K562 (cell line): ENCODE results near the gene C1QTNF12. TPM values are rescaled to one million over a fixed set of nuclear protein-coding genes. Genes with fewer than 3 reads are reported as not detected.

Source experiments
- CBFA2T2 ChIP-seq: fragments of 450-650 bp; conservative IDR thresholded peaks from 2 replicates; pipeline ENCODE4 v1.6.1; 2017; ENCODE audit warnings: mild to moderate bottlenecking
- E2F4 ChIP-seq: sonication (generic); formaldehyde crosslinking; IDR thresholded peaks from 2 replicates; pipeline ENCODE4 v1.8.0; 2022; ENCODE audit warnings: mild to moderate bottlenecking, low read depth, missing genetic modification reagents
- ETS1 ChIP-seq: conservative IDR thresholded peaks from 2 replicates; pipeline ENCODE4 v1.6.1; 2011; ENCODE audit warnings: low read depth, mild to moderate bottlenecking, low read length; ENCODE audit not compliant: control insufficient read depth
- FOXM1 ChIP-seq, 2 experiments: fragments of 450-650 bp in 1 of 2; sonication (generic) in 1 of 2; formaldehyde crosslinking in 1 of 2; IDR thresholded peaks; 2 replicates each; pipeline versions ENCODE4 v1.6.1 to v1.9.0; 2017 to 2022; ENCODE audit warnings: low read depth in 2 of 2, mild to moderate bottlenecking in 2 of 2, missing genetic modification reagents in 1 of 2, moderate library complexity in 1 of 2
- HNRNPL ChIP-seq: fragments of 200-400 bp; formaldehyde crosslinking; IDR thresholded peaks from 2 replicates; pipeline ENCODE4 v1.6.1; 2017; ENCODE audit warnings: low read depth, mild to moderate bottlenecking, low read length
- HSF4 ChIP-seq: fragments of 250-450 bp; sonication (Bioruptor Pico); IDR thresholded peaks from 2 replicates; pipeline ENCODE4 v2.1.2; 2022; ENCODE audit warnings: mild to moderate bottlenecking, moderate library complexity, borderline replicate concordance
- KLF6 ChIP-seq: fragments of 250-450 bp; sonication (Bioruptor Pico); IDR thresholded peaks from 2 replicates; pipeline ENCODE4 v1.4.0; 2020; ENCODE audit warnings: mild to moderate bottlenecking, moderate library complexity, borderline replicate concordance
- MAZ ChIP-seq, 2 experiments: fragments of 450-650 bp in 1 of 2; sonication (generic) in 1 of 2; formaldehyde crosslinking; IDR thresholded peaks in 1 of 2; conservative IDR thresholded peaks in 1 of 2; 2 replicates each; pipeline versions ENCODE4 v1.4.0 to v1.5.0; 2020; ENCODE audit warnings: mild to moderate bottlenecking in 1 of 2, missing genetic modification reagents in 1 of 2
- MTA2 ChIP-seq: fragments of 450-650 bp; IDR thresholded peaks from 2 replicates; pipeline ENCODE4 v1.6.1; 2016; ENCODE audit warnings: low read depth
- RBM14 ChIP-seq: fragments of 200-400 bp; formaldehyde crosslinking; IDR thresholded peaks from 2 replicates; pipeline ENCODE4 v1.6.1; 2018; ENCODE audit warnings: low read depth, mild to moderate bottlenecking, low read length, moderate library complexity, borderline replicate concordance; ENCODE audit not compliant: insufficient read depth
- RFX5 ChIP-seq: IDR thresholded peaks from 2 replicates; pipeline ENCODE4 v1.6.1; 2011; ENCODE audit warnings: low read depth, mild to moderate bottlenecking, improper control_type of control experiment, low read length
- TGIF2 ChIP-seq: sonication (generic); formaldehyde crosslinking; IDR thresholded peaks from 2 replicates; pipeline ENCODE4 v1.8.1; 2022; ENCODE audit warnings: mild to moderate bottlenecking, missing genetic modification reagents, moderate library complexity
- ZNF140 ChIP-seq: fragments of 250-450 bp; sonication (Bioruptor Pico); IDR thresholded peaks from 2 replicates; pipeline ENCODE4 v1.8.0; 2021; ENCODE audit warnings: moderate library complexity, mild to moderate bottlenecking, inconsistent platforms
- ZNF639 ChIP-seq, 2 experiments: fragments of 200-800 bp in 1 of 2; sonication (Bioruptor generic) in 1 of 2; sonication (generic) in 1 of 2; formaldehyde crosslinking in 1 of 2; IDR thresholded peaks in 1 of 2; conservative IDR thresholded peaks in 1 of 2; 2 replicates each; pipeline versions ENCODE4 v1.5.0 to v1.6.1; 2016 to 2020; ENCODE audit warnings: missing compliant biosample characterization in 1 of 2, missing genetic modification characterization in 1 of 2, missing genetic modification reagents in 1 of 2
- ZNF766 ChIP-seq: fragments of 200-800 bp; sonication (Bioruptor generic); conservative IDR thresholded peaks from 2 replicates; pipeline ENCODE4 v1.6.1; 2016; ENCODE audit warnings: missing genetic modification characterization, missing compliant biosample characterization
- ZNF785 ChIP-seq: fragments of 250-450 bp; sonication (Bioruptor Pico); IDR thresholded peaks from 2 replicates; pipeline ENCODE4 v1.4.0; 2020; ENCODE audit warnings: mild to moderate bottlenecking
- polyA plus RNA-seq, 8 experiments: library from polyadenylated mRNA; depleted of rRNA in 4 of 8; stranded (reverse) in 5 of 8; unstranded in 3 of 8; fragments of >200 nt; fragmentation: Nextera tagmentation in 2 of 8; fragmentation: Illumina TruSeq in 1 of 8; extraction: Ambion mirVana in 2 of 8; extraction: Trizol in 1 of 8; gene quantifications; 2 replicates each; pipeline versions ENCODE4 v1.2.1 to v1.2.3, GENCODE V29; 2011 to 2014; ENCODE audit warnings: inconsistent platforms in 1 of 8, missing spikeins in 1 of 8
- total RNA-seq, 7 experiments: library from RNA; depleted of rRNA in 6 of 7; stranded (reverse); fragments of >200 nt in 6 of 7; fragmentation: Illumina TruSeq in 2 of 7; extraction: Trizol in 2 of 7; gene quantifications; 2 replicates each; pipeline versions ENCODE4 v1.2.1 to v1.2.3, GENCODE V29; 2011 to 2021; ENCODE audit warnings: low replicate concordance in 1 of 7
- TF ChIP-seq, protein P1 (sequence below), 2 experiments: fragments of 450-650 bp; IDR thresholded peaks; 2 replicates each; pipeline ENCODE4 v1.6.1; 2016
- TF ChIP-seq, protein P2 (sequence below), 3 experiments: IDR thresholded peaks in 2 of 3; conservative IDR thresholded peaks in 1 of 3; 2 replicates each; pipeline ENCODE4 v1.5.1; 2011 to 2012; ENCODE audit warnings: low read length in 3 of 3, mild to moderate bottlenecking in 3 of 3, control low read depth in 2 of 3, improper control_type of control experiment in 1 of 3, inconsistent platforms in 1 of 3, low read depth in 1 of 3, mixed read lengths in 1 of 3, moderate library complexity in 1 of 3; ENCODE audit not compliant: insufficient read depth in 2 of 3

C1QTNF12 gene
- total and polyA plus RNA-seq, 9 of the 15 experiments (the other 6 are each of a cell fraction or from before 2014, with no cell fraction given), result 0.11 to 4.3 (median 0.93) TPM; not detected in 3

GRCh38 chr1:1239614-1240347 is 6.7 kb downstream of the C1QTNF12 start (continued):
- TF ChIP-seq ZNF785 (CRISPR knock-in tag), result no peak
- TF ChIP-seq ZNF639 (CRISPR knock-in tag; conservative IDR thresholded peaks at IDR 0.05 in 1 of 2, IDR thresholded peaks at IDR 0.05 in 1 of 2), result no peak
- TF ChIP-seq RFX5, result no peak
- TF ChIP-seq KLF6 (CRISPR knock-in tag), result no peak
- no peak for TF ChIP-seq CBFA2T2
- peak; percentile 73; the same call in 1 of the 2 replicates for TF ChIP-seq HNRNPL
- no peak for TF ChIP-seq HSF4
- TF ChIP-seq ETS1, result no peak
- 0 out of 2 replicates have a peak, but pooled peaks have one; percentile 33 for TF ChIP-seq RBM14
- TF ChIP-seq MTA2, result peak; percentile 66
- no peak for TF ChIP-seq E2F4 (CRISPR knock-in tag)
- TF ChIP-seq ZNF140, result no peak
- TF ChIP-seq, protein P1, sequence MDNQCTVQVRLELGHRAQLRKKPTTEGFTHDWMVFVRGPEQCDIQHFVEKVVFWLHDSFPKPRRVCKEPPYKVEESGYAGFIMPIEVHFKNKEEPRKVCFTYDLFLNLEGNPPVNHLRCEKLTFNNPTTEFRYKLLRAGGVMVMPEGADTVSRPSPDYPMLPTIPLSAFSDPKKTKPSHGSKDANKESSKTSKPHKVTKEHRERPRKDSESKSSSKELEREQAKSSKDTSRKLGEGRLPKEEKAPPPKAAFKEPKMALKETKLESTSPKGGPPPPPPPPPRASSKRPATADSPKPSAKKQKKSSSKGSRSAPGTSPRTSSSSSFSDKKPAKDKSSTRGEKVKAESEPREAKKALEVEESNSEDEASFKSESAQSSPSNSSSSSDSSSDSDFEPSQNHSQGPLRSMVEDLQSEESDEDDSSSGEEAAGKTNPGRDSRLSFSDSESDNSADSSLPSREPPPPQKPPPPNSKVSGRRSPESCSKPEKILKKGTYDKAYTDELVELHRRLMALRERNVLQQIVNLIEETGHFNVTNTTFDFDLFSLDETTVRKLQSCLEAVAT (IDR thresholded peaks at IDR 0.05), result no peak
- TF ChIP-seq ZNF766 (CRISPR knock-in tag), result no peak
- TF ChIP-seq FOXM1 (IDR thresholded peaks at IDR 0.05; ENCODE audit: low read depth), result no peak
- peak; percentile 39; the same call in 1 of the 2 replicates for TF ChIP-seq FOXM1 (CRISPR knock-in tag; IDR thresholded peaks at IDR 0.05; ENCODE audit: low read depth)
- 0 out of 2 replicates have a peak, but pooled peaks have one; percentile 25 for TF ChIP-seq TGIF2 (CRISPR knock-in tag)
- TF ChIP-seq, protein P2, sequence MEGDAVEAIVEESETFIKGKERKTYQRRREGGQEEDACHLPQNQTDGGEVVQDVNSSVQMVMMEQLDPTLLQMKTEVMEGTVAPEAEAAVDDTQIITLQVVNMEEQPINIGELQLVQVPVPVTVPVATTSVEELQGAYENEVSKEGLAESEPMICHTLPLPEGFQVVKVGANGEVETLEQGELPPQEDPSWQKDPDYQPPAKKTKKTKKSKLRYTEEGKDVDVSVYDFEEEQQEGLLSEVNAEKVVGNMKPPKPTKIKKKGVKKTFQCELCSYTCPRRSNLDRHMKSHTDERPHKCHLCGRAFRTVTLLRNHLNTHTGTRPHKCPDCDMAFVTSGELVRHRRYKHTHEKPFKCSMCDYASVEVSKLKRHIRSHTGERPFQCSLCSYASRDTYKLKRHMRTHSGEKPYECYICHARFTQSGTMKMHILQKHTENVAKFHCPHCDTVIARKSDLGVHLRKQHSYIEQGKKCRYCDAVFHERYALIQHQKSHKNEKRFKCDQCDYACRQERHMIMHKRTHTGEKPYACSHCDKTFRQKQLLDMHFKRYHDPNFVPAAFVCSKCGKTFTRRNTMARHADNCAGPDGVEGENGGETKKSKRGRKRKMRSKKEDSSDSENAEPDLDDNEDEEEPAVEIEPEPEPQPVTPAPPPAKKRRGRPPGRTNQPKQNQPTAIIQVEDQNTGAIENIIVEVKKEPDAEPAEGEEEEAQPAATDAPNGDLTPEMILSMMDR (IDR thresholded peaks at IDR 0.05 in 2 of 3, conservative IDR thresholded peaks at IDR 0.05 in 1 of 3; ENCODE audit: insufficient read depth in 2 of 3, low read depth in 1 of 3, low read length in 3 of 3), result no peak
- no peak for TF ChIP-seq MAZ (CRISPR knock-in tag; conservative IDR thresholded peaks at IDR 0.05 in 1 of 2, IDR thresholded peaks at IDR 0.05 in 1 of 2)
